ENCODE data around the gene ROBO1. TPM values are rescaled to one million over a fixed set of nuclear protein-coding genes. Genes with fewer than 3 reads are reported as not detected.

ROBO1 gene
- total and polyA plus RNA-seq, 2 donors (not counting 3 experiments of a cell fraction or from before 2014, with no cell fraction given): 5.9 to 14.2 TPM

DNA sequence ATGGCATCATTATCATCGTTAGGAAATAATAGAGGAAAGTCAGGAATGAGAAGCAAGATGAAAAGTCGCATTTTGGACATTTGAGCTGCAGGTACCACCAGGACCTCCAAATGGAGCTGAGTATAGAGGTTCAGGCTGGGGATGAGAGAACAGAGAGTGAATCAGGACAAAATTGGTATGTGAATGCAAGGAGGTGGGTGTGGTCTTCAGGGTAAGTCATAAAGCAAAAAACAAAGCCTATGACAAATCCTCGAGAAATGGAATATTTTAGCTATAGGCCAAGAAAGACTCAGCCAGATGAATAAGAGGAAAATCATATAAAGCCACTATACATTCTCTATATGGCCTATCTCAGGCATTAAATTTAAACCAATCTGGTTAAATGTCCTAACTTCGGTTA is 841.3 kb downstream of the ROBO1 start:
- no peak for FAIRE-seq
- TF ChIP-seq, protein P1, sequence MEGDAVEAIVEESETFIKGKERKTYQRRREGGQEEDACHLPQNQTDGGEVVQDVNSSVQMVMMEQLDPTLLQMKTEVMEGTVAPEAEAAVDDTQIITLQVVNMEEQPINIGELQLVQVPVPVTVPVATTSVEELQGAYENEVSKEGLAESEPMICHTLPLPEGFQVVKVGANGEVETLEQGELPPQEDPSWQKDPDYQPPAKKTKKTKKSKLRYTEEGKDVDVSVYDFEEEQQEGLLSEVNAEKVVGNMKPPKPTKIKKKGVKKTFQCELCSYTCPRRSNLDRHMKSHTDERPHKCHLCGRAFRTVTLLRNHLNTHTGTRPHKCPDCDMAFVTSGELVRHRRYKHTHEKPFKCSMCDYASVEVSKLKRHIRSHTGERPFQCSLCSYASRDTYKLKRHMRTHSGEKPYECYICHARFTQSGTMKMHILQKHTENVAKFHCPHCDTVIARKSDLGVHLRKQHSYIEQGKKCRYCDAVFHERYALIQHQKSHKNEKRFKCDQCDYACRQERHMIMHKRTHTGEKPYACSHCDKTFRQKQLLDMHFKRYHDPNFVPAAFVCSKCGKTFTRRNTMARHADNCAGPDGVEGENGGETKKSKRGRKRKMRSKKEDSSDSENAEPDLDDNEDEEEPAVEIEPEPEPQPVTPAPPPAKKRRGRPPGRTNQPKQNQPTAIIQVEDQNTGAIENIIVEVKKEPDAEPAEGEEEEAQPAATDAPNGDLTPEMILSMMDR (IDR thresholded peaks at IDR 0.05; ENCODE audit: extremely low read depth in 1 of 2, insufficient read depth in 1 of 2, low read depth in 1 of 2, low read length in 2 of 2): no peak
- TF ChIP-seq GATA2 (IDR thresholded peaks at IDR 0.05; ENCODE audit: insufficient read depth, insufficient read length, low read depth, low read length): no peak
- TF ChIP-seq, protein P2, sequence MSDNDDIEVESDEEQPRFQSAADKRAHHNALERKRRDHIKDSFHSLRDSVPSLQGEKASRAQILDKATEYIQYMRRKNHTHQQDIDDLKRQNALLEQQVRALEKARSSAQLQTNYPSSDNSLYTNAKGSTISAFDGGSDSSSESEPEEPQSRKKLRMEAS (IDR thresholded peaks at IDR 0.05; ENCODE audit: insufficient read depth, insufficient read length): no peak
- dilution Hi-C loops (cut with MboI; ENCODE audit: extremely low pct_ligation_motif_present, low sequenced_read_pairs): no loop called here

DNA sequence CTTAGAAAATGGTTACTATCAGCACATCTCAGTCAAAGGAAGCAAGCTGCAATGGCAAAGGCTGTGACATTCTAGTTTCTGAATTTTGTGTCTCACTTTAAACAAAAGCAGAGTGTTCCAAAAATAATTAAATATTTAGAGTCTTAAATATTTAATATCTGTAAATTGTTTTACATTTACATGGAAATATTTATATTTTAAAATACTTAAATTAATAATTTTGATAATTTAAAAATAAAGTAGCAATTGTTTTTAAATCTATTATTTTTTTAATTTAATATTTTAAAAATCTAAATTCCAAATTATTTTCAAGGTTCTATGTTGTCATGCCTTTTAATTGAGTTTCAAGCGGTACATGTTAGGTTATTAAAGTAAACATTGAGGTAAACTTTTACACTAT is 843.1 kb downstream of the ROBO1 start:
- ChIA-PET CTCF (interaction anchor here (0.6 to 2.0 kb wide), 5 partner anchors 8 to 162 kb away, joined by 3 to 5 read pairs (median 3); no protein-coding TSS in a partner anchor), POLR2A (no interaction called here)
- H3K27ac ChIP-seq (ENCODE audit: insufficient read depth, low read depth, low read length): no peak overlapping the region
- no peaks in the 10 kb centered on the region for H3K4me1 ChIP-seq (ENCODE audit: control insufficient read depth, extremely low read depth, insufficient read depth, low read length)
- no peak for TF ChIP-seq POLR2A (IDR thresholded peaks at IDR 0.05; ENCODE audit: low read depth, low read length)
- TF ChIP-seq, protein P2 (IDR thresholded peaks at IDR 0.05; ENCODE audit: insufficient read depth, insufficient read length): no peak
- TF ChIP-seq, protein P1 (IDR thresholded peaks at IDR 0.05; ENCODE audit: extremely low read depth in 1 of 2, insufficient read depth in 1 of 2, low read depth in 1 of 2, low read length in 2 of 2): no peak
- no peak for TF ChIP-seq POLR2AphosphoS5 (IDR thresholded peaks at IDR 0.05; ENCODE audit: insufficient read depth, low read depth, low read length)
- TF ChIP-seq GATA2 (IDR thresholded peaks at IDR 0.05; ENCODE audit: insufficient read depth, insufficient read length, low read depth, low read length): no peak
- TF ChIP-seq FOS (IDR thresholded peaks at IDR 0.05; ENCODE audit: borderline replicate concordance, insufficient read depth, low read length): no peak
- TF ChIP-seq EZH2 (IDR thresholded peaks at IDR 0.05; ENCODE audit: borderline replicate concordance, low read depth, low read length, severe bottlenecking): no peak
- no peak for TF ChIP-seq MYC (IDR thresholded peaks at IDR 0.05; ENCODE audit: low read depth, low read length)
- no peak for TF ChIP-seq JUN (IDR thresholded peaks at IDR 0.05; ENCODE audit: borderline replicate concordance, insufficient read depth, insufficient read length, low read depth)
- dilution Hi-C loops (cut with MboI; ENCODE audit: extremely low pct_ligation_motif_present, low sequenced_read_pairs) (no loop called here), intact Hi-C loops (cut with micrococcal nuclease) (no loop called here)
- no peaks in the 10 kb centered on the region for H3K9me3 ChIP-seq (replicated peaks; ENCODE audit: control insufficient read depth, insufficient read depth, low read length)
- no peak overlapping the region for H3K4me3 ChIP-seq (replicated peaks in 1 of 3; ENCODE audit: insufficient read depth in 1 of 3, low read depth in 1 of 3, low read length in 3 of 3)
- BruUV-seq (replicated peaks): no TSS peak
- FAIRE-seq (no peak), DNase-seq (ENCODE audit: low read depth, low spot score) (no peak)
- no peaks in the 10 kb centered on the region for H4K20me1 ChIP-seq (replicated peaks; ENCODE audit: control insufficient read depth, extremely low read depth, insufficient read depth, low read length)
- no peak overlapping the region for H3K4me2 ChIP-seq (ENCODE audit: insufficient read depth, low read length)
- no peak overlapping the region for H3K9ac ChIP-seq (replicated peaks; ENCODE audit: extremely low read depth, insufficient read depth, low read length)
- no peaks in the 10 kb centered on the region for H3K36me3 ChIP-seq (ENCODE audit: control insufficient read depth in 2 of 2, extremely low read depth in 1 of 2, insufficient read depth in 2 of 2, low read length in 2 of 2)
- H3K79me2 ChIP-seq (ENCODE audit: control insufficient read depth, insufficient read depth, low read length): no peaks in the 10 kb centered on the region
- H3K27me3 ChIP-seq (ENCODE audit: control insufficient read depth in 2 of 2, insufficient read depth in 2 of 2, low read length in 2 of 2): no peaks in the 10 kb centered on the region
- no peak overlapping the region for H2AFZ ChIP-seq (ENCODE audit: low read depth, low read length)
- no peaks in the 10 kb centered on the region for H3K9me1 ChIP-seq (replicated peaks; ENCODE audit: control insufficient read depth, extremely low read depth, insufficient read depth, low read length)

More for the DNA sequence above, 841.3 kb downstream of the ROBO1 start:
- no peaks in the 10 kb centered on the region for H3K9me3 ChIP-seq (replicated peaks; ENCODE audit: control insufficient read depth, insufficient read depth, low read length)
- H3K4me3 ChIP-seq (replicated peaks in 1 of 3; ENCODE audit: insufficient read depth in 1 of 3, low read depth in 1 of 3, low read length in 3 of 3): no peak overlapping the region
- no peak for DNase-seq (ENCODE audit: low read depth, low spot score)
- no peak overlapping the region for H3K9ac ChIP-seq (replicated peaks; ENCODE audit: extremely low read depth, insufficient read depth, low read length)
- H2AFZ ChIP-seq (ENCODE audit: low read depth, low read length): no peak overlapping the region
- no peaks in the 10 kb centered on the region for H4K20me1 ChIP-seq (replicated peaks; ENCODE audit: control insufficient read depth, extremely low read depth, insufficient read depth, low read length)
- ChIA-PET POLR2A (no interaction called here), CTCF (interaction anchor here (1.0 kb wide), 1 partner anchor 9 kb away, joined by 3 read pairs; no protein-coding TSS in a partner anchor)
- intact Hi-C loops (cut with micrococcal nuclease): no loop called here
- no peak overlapping the region for H3K4me2 ChIP-seq (ENCODE audit: insufficient read depth, low read length)
- H3K79me2 ChIP-seq (ENCODE audit: control insufficient read depth, insufficient read depth, low read length): no peaks in the 10 kb centered on the region
- H3K27me3 ChIP-seq (ENCODE audit: control insufficient read depth in 2 of 2, insufficient read depth in 2 of 2, low read length in 2 of 2): no peaks in the 10 kb centered on the region
- no peak overlapping the region for H3K27ac ChIP-seq (ENCODE audit: insufficient read depth, low read depth, low read length)
- no peaks in the 10 kb centered on the region for H3K4me1 ChIP-seq (ENCODE audit: control insufficient read depth, extremely low read depth, insufficient read depth, low read length)
- BruUV-seq (replicated peaks): no TSS peak
- H3K9me1 ChIP-seq (replicated peaks; ENCODE audit: control insufficient read depth, extremely low read depth, insufficient read depth, low read length): no peaks in the 10 kb centered on the region
- no peaks in the 10 kb centered on the region for H3K36me3 ChIP-seq (ENCODE audit: control insufficient read depth in 2 of 2, extremely low read depth in 1 of 2, insufficient read depth in 2 of 2, low read length in 2 of 2)

Measured in endothelial cell of umbilical vein (primary cell).